Left renal cortex interstitium (tissue), 4 donors: ENCODE measurements around the gene ITPKC. TPM values are rescaled to one million over a fixed set of nuclear protein-coding genes. Genes with fewer than 3 reads are reported as not detected.

ENCODE experiments used
- DNase-seq, 4 donors: peaks; one replicate each; pipeline ENCODE4 v3.0.0-alpha.2; 2013; ENCODE audit warnings: low read depth in 4 of 4, low spot score in 2 of 4, missing footprints in 1 of 4
- polyA plus RNA-seq, 4 donors: library from polyadenylated mRNA; unstranded; fragments of 120-200 nt; gene quantifications; one replicate each; pipeline ENCODE4 v1.2.1, GENCODE V29; 2013; ENCODE audit not compliant: insufficient read length in 4 of 4

Gene ITPKC
- 10 to 100 TPM; 12.4 to 16.6 (median 14.5) TPM for polyA plus RNA-seq

- DNase-seq, result peak; percentile 91 to 99 (median 98)
Observed at GRCh38 chr19:40716482-40717324, at the start of gene ITPKC, which contains the start of gene COQ8B. Gene ITPKC, plus strand, starts transcription at chr19:40717112. Its CDS starts 24 bp downstream, at chr19:40717136. Gene COQ8B, minus strand, starts transcription at chr19:40716886. Its CDS starts 2,254 bp downstream, at chr19:40714632.

GRCh38 chr19:40667602-40668001 is 49.3 kb upstream of the ITPKC start:
- DNase-seq, result no peak

GRCh38 chr19:40668991-40669614 is 47.8 kb upstream of the ITPKC start:
- DNase-seq, result no peak

GRCh38 chr19:40671404-40671803 is 45.5 kb upstream of the ITPKC start:
- no peak for DNase-seq

- no peak for DNase-seq
Observed at GRCh38 chr19:40672038-40672437, 44.9 kb upstream of the ITPKC start.

- DNase-seq, result no peak
Observed at GRCh38 chr19:40672573-40673299, 44.2 kb upstream of the ITPKC start.

- no peak for DNase-seq
Observed at GRCh38 chr19:40673397-40673796, 43.5 kb upstream of the ITPKC start.

- DNase-seq, result no peak
Observed at GRCh38 chr19:40674291-40674690, 42.6 kb upstream of the ITPKC start.

GRCh38 chr19:40677156-40677555 is 39.8 kb upstream of the ITPKC start:
- DNase-seq, result no peak

GRCh38 chr19:40681039-40681438 is 35.9 kb upstream of the ITPKC start:
- DNase-seq, result no peak

GRCh38 chr19:40682431-40682964 is 34.4 kb upstream of the ITPKC start:
- DNase-seq, result no peak

GRCh38 chr19:40683437-40683836 is 33.5 kb upstream of the ITPKC start:
- no peak for DNase-seq

- no peak for DNase-seq
Observed at GRCh38 chr19:40684280-40684679, 32.6 kb upstream of the ITPKC start.

- DNase-seq, result no peak
Observed at GRCh38 chr19:40685016-40685526, 31.8 kb upstream of the ITPKC start.

GRCh38 chr19:40685563-40685962 is 31.3 kb upstream of the ITPKC start:
- DNase-seq, result no peak

GRCh38 chr19:40686882-40687524 is 29.9 kb upstream of the ITPKC start:
- DNase-seq, result no peak

- no peak for DNase-seq
Observed at GRCh38 chr19:40687525-40688016, 29.3 kb upstream of the ITPKC start.

GRCh38 chr19:40688309-40688708 is 28.6 kb upstream of the ITPKC start:
- no peak for DNase-seq

GRCh38 chr19:40688987-40689338 is 27.9 kb upstream of the ITPKC start:
- DNase-seq, result no peak
